Right renal cortex interstitium (tissue), 3 donors: ENCODE data around the gene TNC. TPM values are rescaled to one million over a fixed set of nuclear protein-coding genes. Genes with fewer than 3 reads are reported as not detected.

Experiments used
- DNase-seq, 3 donors: peaks; one replicate each; pipeline ENCODE4 v3.0.0-alpha.2; 2013; ENCODE audit warnings: low read depth in 3 of 3, low spot score in 2 of 3
- polyA plus RNA-seq, 3 donors: library from polyadenylated mRNA; unstranded; fragments of 120-200 nt; gene quantifications; one replicate each; pipeline ENCODE4 v1.2.1, GENCODE V29; 2013; ENCODE audit not compliant: insufficient read length in 3 of 3

The TNC gene
- polyA plus RNA-seq, 3 donors = 406 to 463 (median 421) TPM

GRCh38 chr9:114988962-114989599 is 128.9 kb downstream of the TNC start:
- DNase-seq = no peak

GRCh38 chr9:114987116-114987515 is 130.8 kb downstream of the TNC start:
- DNase-seq = no peak

- DNase-seq = no peak
Observed at GRCh38 chr9:114985959-114986501, 131.9 kb downstream of the TNC start.

GRCh38 chr9:114981063-114981462 is 136.9 kb downstream of the TNC start:
- no peak for DNase-seq

- DNase-seq = no peak
Observed at GRCh38 chr9:114973216-114973615, 144.7 kb downstream of the TNC start.

- no peak for DNase-seq
Observed at GRCh38 chr9:114972510-114973136, 145.3 kb downstream of the TNC start.

Other genes starting within 250 kb of the TNC start
- gene TNFSF8, start 187.6 kb downstream of the TNC start, polyA plus RNA-seq = under 1 TPM; 0.24 to 0.61 (median 0.46) TPM